Measurements from ENCODE around the gene AWAT2. TPM values are rescaled to one million over a fixed set of nuclear protein-coding genes. Genes with fewer than 3 reads are reported as not detected.

AWAT2 gene
- total RNA-seq, 4 donors from 2014 or later = not detected

DNA sequence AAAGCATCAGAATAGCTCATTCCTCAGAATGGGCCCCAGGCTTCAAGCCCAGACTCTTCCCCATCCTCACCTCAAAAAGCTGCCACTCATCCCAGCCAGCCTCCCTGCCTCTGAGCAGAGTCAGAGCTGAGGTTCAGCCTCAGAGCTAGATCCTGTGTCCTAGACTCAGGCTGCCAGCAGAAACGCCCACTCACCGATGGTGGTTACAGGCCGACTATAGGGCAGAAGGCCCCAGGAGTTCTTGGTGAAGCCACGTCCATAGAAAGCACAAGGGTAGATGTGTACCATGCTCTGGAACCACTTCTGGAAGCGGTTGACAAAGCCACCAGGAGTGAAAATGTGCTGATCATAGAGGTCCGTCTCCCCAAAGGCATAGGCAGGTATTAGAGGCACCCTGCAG, 7.7 kb downstream of the AWAT2 start:
- DNase-seq = no peak
- Histone ChIP-seq H3K27ac (no peak overlapping the region), H3K36me3 (no peaks in the 10 kb centered on the region), H3K4me1 (no peaks in the 10 kb centered on the region), H3K9me3 (no peaks in the 10 kb centered on the region), H3K4me3 (replicated peaks in 1 of 3) (no peak overlapping the region), H3K27me3 (no peaks in the 10 kb centered on the region)
- WGBS, 2 donors = 100% methylated on average over 2 of the region's 6 CpGs; no CpG with 5 or more reads in 1 of the 2 donors
- intact Hi-C loops (cut with DNase I) = no loop called here
- no peak for TF ChIP-seq POLR2A (IDR thresholded peaks at IDR 0.05)
- TF ChIP-seq, protein P1, sequence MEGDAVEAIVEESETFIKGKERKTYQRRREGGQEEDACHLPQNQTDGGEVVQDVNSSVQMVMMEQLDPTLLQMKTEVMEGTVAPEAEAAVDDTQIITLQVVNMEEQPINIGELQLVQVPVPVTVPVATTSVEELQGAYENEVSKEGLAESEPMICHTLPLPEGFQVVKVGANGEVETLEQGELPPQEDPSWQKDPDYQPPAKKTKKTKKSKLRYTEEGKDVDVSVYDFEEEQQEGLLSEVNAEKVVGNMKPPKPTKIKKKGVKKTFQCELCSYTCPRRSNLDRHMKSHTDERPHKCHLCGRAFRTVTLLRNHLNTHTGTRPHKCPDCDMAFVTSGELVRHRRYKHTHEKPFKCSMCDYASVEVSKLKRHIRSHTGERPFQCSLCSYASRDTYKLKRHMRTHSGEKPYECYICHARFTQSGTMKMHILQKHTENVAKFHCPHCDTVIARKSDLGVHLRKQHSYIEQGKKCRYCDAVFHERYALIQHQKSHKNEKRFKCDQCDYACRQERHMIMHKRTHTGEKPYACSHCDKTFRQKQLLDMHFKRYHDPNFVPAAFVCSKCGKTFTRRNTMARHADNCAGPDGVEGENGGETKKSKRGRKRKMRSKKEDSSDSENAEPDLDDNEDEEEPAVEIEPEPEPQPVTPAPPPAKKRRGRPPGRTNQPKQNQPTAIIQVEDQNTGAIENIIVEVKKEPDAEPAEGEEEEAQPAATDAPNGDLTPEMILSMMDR (IDR thresholded peaks at IDR 0.05) = no peak

GRCh38 chrX:70039758-70040157, 10.0 kb downstream of the AWAT2 start:
- DNase-seq = no peak
- Histone ChIP-seq H3K27me3 (no peaks in the 10 kb centered on the region), H3K27ac (no peak overlapping the region), H3K4me3 (replicated peaks in 1 of 3) (no peak overlapping the region), H3K4me1 (no peaks in the 10 kb centered on the region), H3K36me3 (no peaks in the 10 kb centered on the region), H3K9me3 (no peaks in the 10 kb centered on the region)
- WGBS, 2 donors = 94 to 100% methylated on average over 2 of the region's 2 CpGs
- TF ChIP-seq, protein P1 (IDR thresholded peaks at IDR 0.05) = no peak
- TF ChIP-seq POLR2A (IDR thresholded peaks at IDR 0.05) = no peak
- intact Hi-C loops (cut with DNase I) = loop anchor here (5.0 to 10.0 kb wide), 2 partner anchors 55 to 497 kb away; no protein-coding TSS in a partner anchor

GRCh38 chrX:70038951-70039350, 10.8 kb downstream of the AWAT2 start:
- WGBS, 2 donors = 88 to 100% methylated on average over 1 of the region's 1 CpG
- intact Hi-C loops (cut with DNase I) = loop anchor here (5.0 to 10.0 kb wide), 2 partner anchors 56 to 497 kb away; no protein-coding TSS in a partner anchor
- no peak overlapping the region for H3K27ac ChIP-seq
- H3K4me3 ChIP-seq (replicated peaks in 1 of 3) = no peak overlapping the region
- H3K36me3 ChIP-seq = no peaks in the 10 kb centered on the region
- no peaks in the 10 kb centered on the region for H3K27me3 ChIP-seq
- DNase-seq = peak; percentile 27 to 40
- no peaks in the 10 kb centered on the region for H3K4me1 ChIP-seq
- no peaks in the 10 kb centered on the region for H3K9me3 ChIP-seq
- TF ChIP-seq, protein P1 (IDR thresholded peaks at IDR 0.05) = no peak
- no peak for TF ChIP-seq POLR2A (IDR thresholded peaks at IDR 0.05)

DNA sequence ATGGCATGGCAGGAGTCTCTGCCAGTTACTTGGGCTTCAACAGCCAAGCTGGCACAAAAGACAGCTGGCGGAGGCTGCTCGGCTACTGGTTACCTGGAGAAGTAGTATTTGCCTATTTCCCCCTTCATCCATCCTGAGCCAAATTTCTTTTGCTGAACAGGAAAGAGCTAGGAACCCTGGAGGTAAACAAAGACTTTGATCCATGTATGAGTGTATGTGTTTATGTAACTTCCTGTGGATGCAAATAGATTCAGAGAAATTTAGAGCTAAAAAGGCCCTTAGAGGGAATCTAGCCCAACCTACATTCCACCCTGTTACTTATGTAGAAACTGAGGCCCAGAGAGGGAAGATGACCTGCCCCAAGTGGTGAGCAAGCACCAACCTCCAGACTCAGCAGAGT, 11.2 kb downstream of the AWAT2 start:
- Histone ChIP-seq H3K36me3 (no peaks in the 10 kb centered on the region), H3K27ac (no peak overlapping the region), H3K4me3 (replicated peaks in 1 of 3) (no peak overlapping the region), H3K4me1 (no peaks in the 10 kb centered on the region), H3K27me3 (no peaks in the 10 kb centered on the region), H3K9me3 (no peaks in the 10 kb centered on the region)
- TF ChIP-seq, protein P1 (IDR thresholded peaks at IDR 0.05) = no peak
- no peak for TF ChIP-seq POLR2A (IDR thresholded peaks at IDR 0.05)
- WGBS, 2 donors = 97 to 100% methylated on average over 2 of the region's 2 CpGs
- intact Hi-C loops (cut with DNase I) = loop anchor here (5.0 to 10.0 kb wide), 2 partner anchors 56 to 496 kb away; no protein-coding TSS in a partner anchor
- no peak for DNase-seq

GRCh38 chrX:70034646-70035045, 15.1 kb downstream of the AWAT2 start:
- intact Hi-C loops (cut with DNase I) = loop anchor here (5.0 to 10.0 kb wide), 2 partner anchors 60 to 492 kb away; no protein-coding TSS in a partner anchor
- 83 to 93% methylated on average over 1 to 3 of the region's 4 CpGs for WGBS, 2 donors
- Histone ChIP-seq H3K27ac (no peak overlapping the region), H3K4me3 (replicated peaks in 1 of 3) (no peak overlapping the region), H3K36me3 (no peaks in the 10 kb centered on the region), H3K27me3 (no peaks in the 10 kb centered on the region), H3K4me1 (no peaks in the 10 kb centered on the region), H3K9me3 (no peaks in the 10 kb centered on the region)
- no peak for DNase-seq
- TF ChIP-seq, protein P1 (IDR thresholded peaks at IDR 0.05) = no peak
- no peak for TF ChIP-seq POLR2A (IDR thresholded peaks at IDR 0.05)

Measured in thyroid gland (tissue), 4 donors.